ENCODE results near the gene RAB7A. TPM values are rescaled to one million over a fixed set of nuclear protein-coding genes. Genes with fewer than 3 reads are reported as not detected.
"Not testable (repeated sequence)": the region's sequence is repeated elsewhere in the genome, so short reads cannot be mapped to it uniquely, and the experiment has no call there.

RAB7A gene
- total and polyA plus RNA-seq, 4 donors, result 72.8 to 392 (median 202) TPM

GRCh38 chr3:128727996-128728395, 2.0 kb downstream of the RAB7A start:
- Histone ChIP-seq H3K4me3 (ENCODE audit: low read depth, low read length) (no peak overlapping the region), H3K9me3 (ENCODE audit: control insufficient read depth, insufficient read depth, low read length) (no peaks in the 10 kb centered on the region), H3K27me3 (ENCODE audit: control insufficient read depth, insufficient read depth, low read length) (no peaks in the 10 kb centered on the region), H3K36me3 (ENCODE audit: control insufficient read depth, insufficient read depth, low read length) (no peaks in the 10 kb centered on the region), H3K4me1 (ENCODE audit: control insufficient read depth, insufficient read depth, low read length) (peaks cover 5% of the 10 kb centered on the region), H3K27ac (ENCODE audit: low read depth, low read length) (no peak overlapping the region)
- no peak for DNase-seq (ENCODE audit: low read depth in 4 of 6, low spot score in 6 of 6)
- WGBS (ENCODE audit: insufficient coverage), result 75% methylated on average over 2 of the region's 2 CpGs

GRCh38 chr3:128728521-128728920, 2.5 kb downstream of the RAB7A start:
- H3K4me3 ChIP-seq (ENCODE audit: low read depth, low read length); H3K4me1 ChIP-seq (ENCODE audit: control insufficient read depth, insufficient read depth, low read length); H3K36me3 ChIP-seq (ENCODE audit: control insufficient read depth, insufficient read depth, low read length); H3K27ac ChIP-seq (ENCODE audit: low read depth, low read length); DNase-seq (ENCODE audit: low read depth in 4 of 6, low spot score in 6 of 6); H3K27me3 ChIP-seq (ENCODE audit: control insufficient read depth, insufficient read depth, low read length); H3K9me3 ChIP-seq (ENCODE audit: control insufficient read depth, insufficient read depth, low read length): not testable (repeated sequence)
- WGBS (ENCODE audit: insufficient coverage), result 94% methylated on average over 13 of the region's 13 CpGs

- Histone ChIP-seq H3K27me3 (ENCODE audit: control insufficient read depth, insufficient read depth, low read length) (no peaks in the 10 kb centered on the region), H3K4me3 (ENCODE audit: low read depth, low read length) (no peak overlapping the region), H3K9me3 (ENCODE audit: control insufficient read depth, insufficient read depth, low read length) (no peaks in the 10 kb centered on the region), H3K4me1 (ENCODE audit: control insufficient read depth, insufficient read depth, low read length) (peaks cover 5% of the 10 kb centered on the region), H3K36me3 (ENCODE audit: control insufficient read depth, insufficient read depth, low read length) (no peaks in the 10 kb centered on the region), H3K27ac (ENCODE audit: low read depth, low read length) (no peak overlapping the region)
- DNase-seq (ENCODE audit: low read depth in 4 of 6, low spot score in 6 of 6), result no peak
- no CpG with 5 or more reads among the region's 5 CpGs for WGBS (ENCODE audit: insufficient coverage)
These were observed 4.5 kb downstream of the RAB7A start for GRCh38 chr3:128730471-128730870.

GRCh38 chr3:128734523-128735189, 8.7 kb downstream of the RAB7A start:
- no peaks in the 10 kb centered on the region for H3K9me3 ChIP-seq (ENCODE audit: control insufficient read depth, insufficient read depth, low read length)
- DNase-seq (ENCODE audit: low read depth in 4 of 6, low spot score in 6 of 6), result no peak
- no peak overlapping the region for H3K4me3 ChIP-seq (ENCODE audit: low read depth, low read length)
- peaks cover 3% of the 10 kb centered on the region for H3K36me3 ChIP-seq (ENCODE audit: control insufficient read depth, insufficient read depth, low read length)
- WGBS (ENCODE audit: insufficient coverage), result no CpG with 5 or more reads among the region's 3 CpGs
- H3K27ac ChIP-seq (ENCODE audit: low read depth, low read length), result no peak overlapping the region
- H3K4me1 ChIP-seq (ENCODE audit: control insufficient read depth, insufficient read depth, low read length), result no peaks in the 10 kb centered on the region
- no peaks in the 10 kb centered on the region for H3K27me3 ChIP-seq (ENCODE audit: control insufficient read depth, insufficient read depth, low read length)

GRCh38 chr3:128735287-128735686, 9.3 kb downstream of the RAB7A start:
- Histone ChIP-seq H3K36me3 (ENCODE audit: control insufficient read depth, insufficient read depth, low read length) (peaks cover 6% of the 10 kb centered on the region), H3K27ac (ENCODE audit: low read depth, low read length) (no peak overlapping the region), H3K9me3 (ENCODE audit: control insufficient read depth, insufficient read depth, low read length) (no peaks in the 10 kb centered on the region)

GRCh38 chr3:128735884-128736283, 9.9 kb downstream of the RAB7A start:
- 60% methylated on average over 1 of the region's 2 CpGs for WGBS (ENCODE audit: insufficient coverage)
- peaks cover 6% of the 10 kb centered on the region for H3K36me3 ChIP-seq (ENCODE audit: control insufficient read depth, insufficient read depth, low read length)
- H3K27ac ChIP-seq (ENCODE audit: low read depth, low read length), result no peak overlapping the region
- no peaks in the 10 kb centered on the region for H3K4me1 ChIP-seq (ENCODE audit: control insufficient read depth, insufficient read depth, low read length)
- no peak for DNase-seq (ENCODE audit: low read depth in 4 of 6, low spot score in 6 of 6)
- H3K9me3 ChIP-seq (ENCODE audit: control insufficient read depth, insufficient read depth, low read length), result no peaks in the 10 kb centered on the region
- H3K27me3 ChIP-seq (ENCODE audit: control insufficient read depth, insufficient read depth, low read length), result no peaks in the 10 kb centered on the region
- H3K4me3 ChIP-seq (ENCODE audit: low read depth, low read length), result no peak overlapping the region

More at GRCh38 chr3:128735287-128735686, 9.3 kb downstream of the RAB7A start:
- Histone ChIP-seq H3K4me1 (ENCODE audit: control insufficient read depth, insufficient read depth, low read length) (no peaks in the 10 kb centered on the region), H3K27me3 (ENCODE audit: control insufficient read depth, insufficient read depth, low read length) (no peaks in the 10 kb centered on the region), H3K4me3 (ENCODE audit: low read depth, low read length) (no peak overlapping the region)
- DNase-seq (ENCODE audit: low read depth in 4 of 6, low spot score in 6 of 6), result no peak

GRCh38 chr3:128736601-128737000, 10.6 kb downstream of the RAB7A start:
- Histone ChIP-seq H3K27ac (ENCODE audit: low read depth, low read length) (no peak overlapping the region), H3K4me3 (ENCODE audit: low read depth, low read length) (no peak overlapping the region), H3K27me3 (ENCODE audit: control insufficient read depth, insufficient read depth, low read length) (no peaks in the 10 kb centered on the region), H3K36me3 (ENCODE audit: control insufficient read depth, insufficient read depth, low read length) (peaks cover 6% of the 10 kb centered on the region), H3K4me1 (ENCODE audit: control insufficient read depth, insufficient read depth, low read length) (no peaks in the 10 kb centered on the region), H3K9me3 (ENCODE audit: control insufficient read depth, insufficient read depth, low read length) (no peaks in the 10 kb centered on the region)
- WGBS (ENCODE audit: insufficient coverage), result no CpG with 5 or more reads among the region's 3 CpGs
- DNase-seq (ENCODE audit: low read depth in 4 of 6, low spot score in 6 of 6), result no peak

GRCh38 chr3:128740621-128741020, 14.6 kb downstream of the RAB7A start:
- H3K9me3 ChIP-seq (ENCODE audit: control insufficient read depth, insufficient read depth, low read length), result no peaks in the 10 kb centered on the region
- peaks cover 16% of the 10 kb centered on the region for H3K36me3 ChIP-seq (ENCODE audit: control insufficient read depth, insufficient read depth, low read length)
- H3K4me1 ChIP-seq (ENCODE audit: control insufficient read depth, insufficient read depth, low read length), result no peaks in the 10 kb centered on the region
- DNase-seq (ENCODE audit: low read depth in 4 of 6, low spot score in 6 of 6), result no peak
- no peak overlapping the region for H3K4me3 ChIP-seq (ENCODE audit: low read depth, low read length)
- H3K27me3 ChIP-seq (ENCODE audit: control insufficient read depth, insufficient read depth, low read length), result no peaks in the 10 kb centered on the region
- WGBS (ENCODE audit: insufficient coverage), result 100% methylated on average over 1 of the region's 1 CpG
- H3K27ac ChIP-seq (ENCODE audit: low read depth, low read length), result no peak overlapping the region

- Histone ChIP-seq H3K9me3 (ENCODE audit: control insufficient read depth, insufficient read depth, low read length) (no peaks in the 10 kb centered on the region), H3K36me3 (ENCODE audit: control insufficient read depth, insufficient read depth, low read length) (peaks cover 15% of the 10 kb centered on the region), H3K4me3 (ENCODE audit: low read depth, low read length) (no peak overlapping the region), H3K4me1 (ENCODE audit: control insufficient read depth, insufficient read depth, low read length) (no peaks in the 10 kb centered on the region), H3K27ac (ENCODE audit: low read depth, low read length) (no peak overlapping the region), H3K27me3 (ENCODE audit: control insufficient read depth, insufficient read depth, low read length) (no peaks in the 10 kb centered on the region)
- 98% methylated on average over 38 of the region's 38 CpGs for WGBS (ENCODE audit: insufficient coverage)
- DNase-seq (ENCODE audit: low read depth in 4 of 6, low spot score in 6 of 6), result no peak
These were observed 17.0 kb downstream of the RAB7A start for GRCh38 chr3:128742821-128743594.

GRCh38 chr3:128745742-128746141, 19.8 kb downstream of the RAB7A start:
- Histone ChIP-seq H3K36me3 (ENCODE audit: control insufficient read depth, insufficient read depth, low read length) (peaks cover 11% of the 10 kb centered on the region), H3K9me3 (ENCODE audit: control insufficient read depth, insufficient read depth, low read length) (peaks cover 1% of the 10 kb centered on the region), H3K27me3 (ENCODE audit: control insufficient read depth, insufficient read depth, low read length) (no peaks in the 10 kb centered on the region), H3K4me3 (ENCODE audit: low read depth, low read length) (no peak overlapping the region), H3K27ac (ENCODE audit: low read depth, low read length) (no peak overlapping the region), H3K4me1 (ENCODE audit: control insufficient read depth, insufficient read depth, low read length) (no peaks in the 10 kb centered on the region)
- no peak for DNase-seq (ENCODE audit: low read depth in 4 of 6, low spot score in 6 of 6)
- WGBS (ENCODE audit: insufficient coverage), result 100% methylated on average over 1 of the region's 3 CpGs
